ENCODE data around the gene AGPAT1.

Gene AGPAT1

GRCh38 chr6:32154514-32155161 is 21.2 kb downstream of the AGPAT1 start:
- TF ChIP-seq, protein P1, sequence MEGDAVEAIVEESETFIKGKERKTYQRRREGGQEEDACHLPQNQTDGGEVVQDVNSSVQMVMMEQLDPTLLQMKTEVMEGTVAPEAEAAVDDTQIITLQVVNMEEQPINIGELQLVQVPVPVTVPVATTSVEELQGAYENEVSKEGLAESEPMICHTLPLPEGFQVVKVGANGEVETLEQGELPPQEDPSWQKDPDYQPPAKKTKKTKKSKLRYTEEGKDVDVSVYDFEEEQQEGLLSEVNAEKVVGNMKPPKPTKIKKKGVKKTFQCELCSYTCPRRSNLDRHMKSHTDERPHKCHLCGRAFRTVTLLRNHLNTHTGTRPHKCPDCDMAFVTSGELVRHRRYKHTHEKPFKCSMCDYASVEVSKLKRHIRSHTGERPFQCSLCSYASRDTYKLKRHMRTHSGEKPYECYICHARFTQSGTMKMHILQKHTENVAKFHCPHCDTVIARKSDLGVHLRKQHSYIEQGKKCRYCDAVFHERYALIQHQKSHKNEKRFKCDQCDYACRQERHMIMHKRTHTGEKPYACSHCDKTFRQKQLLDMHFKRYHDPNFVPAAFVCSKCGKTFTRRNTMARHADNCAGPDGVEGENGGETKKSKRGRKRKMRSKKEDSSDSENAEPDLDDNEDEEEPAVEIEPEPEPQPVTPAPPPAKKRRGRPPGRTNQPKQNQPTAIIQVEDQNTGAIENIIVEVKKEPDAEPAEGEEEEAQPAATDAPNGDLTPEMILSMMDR (conservative IDR thresholded peaks at IDR 0.05; ENCODE audit: low read depth), result peak; percentile 70
- POLR2A ChIA-PET (ENCODE audit: low non-redundant PET), result interaction anchor here (1.0 kb wide), 1 partner anchor 36 kb away, joined by 3 read pairs; no protein-coding TSS in a partner anchor
- peak overlapping the region; percentile 97 for H3K27ac ChIP-seq
- CTCF ChIA-PET, result interaction anchor here (0.5 to 1.3 kb wide), 9 partner anchors 14 to 1513 kb away, joined by 3 to 22 read pairs (median 3); no protein-coding TSS in a partner anchor
- DNase-seq (ENCODE audit: low spot score), result peak; percentile 67

- CTCF ChIA-PET, result interaction anchor here (0.6 to 1.7 kb wide), 6 partner anchors 20 to 180 kb away, joined by 3 to 22 read pairs (median 4); no protein-coding TSS in a partner anchor
- POLR2A ChIA-PET (ENCODE audit: low non-redundant PET), result interaction anchor here (1.0 kb wide), 1 partner anchor 35 kb away, joined by 3 read pairs; no protein-coding TSS in a partner anchor
- peak; percentile 91 for DNase-seq (ENCODE audit: low spot score)
- peak within 1 kb of the TSS; percentile 97 for H3K27ac ChIP-seq
- TF ChIP-seq, protein P1 (conservative IDR thresholded peaks at IDR 0.05; ENCODE audit: low read depth), result no peak
Observed at GRCh38 chr6:32153564-32154513, 22.0 kb downstream of the AGPAT1 start, which contains the start of gene PPT2. PPT2 (plus strand) TSS chr6:32154141; CDS start chr6:32154595, 454 bp downstream.

DNA sequence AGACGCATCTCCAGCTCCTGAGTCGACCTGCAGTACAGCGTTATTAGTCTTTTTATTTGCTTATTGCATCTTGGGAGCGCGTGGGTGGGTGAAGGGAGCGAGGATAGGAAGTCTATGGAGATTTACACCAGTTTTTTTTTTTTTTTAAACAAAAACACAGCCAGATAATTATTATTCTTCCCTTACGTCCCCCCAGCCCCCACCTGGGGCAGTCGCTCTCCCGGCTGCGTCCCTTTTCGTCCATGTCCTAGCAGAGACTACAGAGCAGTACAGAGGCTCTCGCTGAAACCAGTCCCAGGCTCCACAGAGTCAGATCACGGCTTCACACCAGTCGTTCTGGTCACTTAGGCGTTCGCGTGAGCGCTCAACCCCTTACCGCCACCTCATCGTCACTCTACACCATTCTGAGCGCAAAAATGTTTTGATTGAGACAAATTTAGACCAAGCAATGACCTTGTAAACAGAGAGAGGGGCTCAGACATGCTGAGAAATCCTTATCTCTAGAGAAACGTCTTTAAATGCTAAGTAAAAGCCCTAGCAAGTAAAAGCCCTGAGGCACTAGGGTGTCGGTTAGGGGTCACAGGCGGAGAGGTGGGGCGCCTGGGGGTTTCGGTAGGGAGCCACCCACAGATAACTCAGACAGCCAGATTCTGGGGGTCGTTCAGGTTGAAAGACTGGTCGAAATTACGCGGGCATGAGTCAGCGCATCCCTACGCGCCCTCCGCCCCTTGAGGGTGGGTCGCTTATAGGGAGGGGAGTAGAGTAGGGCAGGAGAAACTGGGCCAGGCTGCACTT is 22.9 kb downstream of the AGPAT1 start:
- DNase-seq (ENCODE audit: low spot score), result peak; percentile 44
- ChIA-PET CTCF (interaction anchor here (0.6 to 1.7 kb wide), 2 partner anchors 34 to 179 kb away, joined by 4 to 5 read pairs; no protein-coding TSS in a partner anchor), POLR2A (ENCODE audit: low non-redundant PET) (no interaction called here)
- TF ChIP-seq, protein P1 (conservative IDR thresholded peaks at IDR 0.05; ENCODE audit: low read depth), result no peak
- peak overlapping the region; percentile 97 for H3K27ac ChIP-seq

GRCh38 chr6:32151863-32152768 is 23.8 kb downstream of the AGPAT1 start, which contains the start of gene PRRT1:
PRRT1 (minus strand) TSS chr6:32151939; CDS start chr6:32151827, 112 bp downstream.
- ChIA-PET CTCF (interaction anchor here (1.7 kb wide), 1 partner anchor 33 kb away, joined by 4 read pairs; no protein-coding TSS in a partner anchor), POLR2A (ENCODE audit: low non-redundant PET) (no interaction called here)
- TF ChIP-seq, protein P1 (conservative IDR thresholded peaks at IDR 0.05; ENCODE audit: low read depth), result no peak
- H3K27ac ChIP-seq, result peak within 1 kb of the TSS; percentile 97
- no peak for DNase-seq (ENCODE audit: low spot score)

DNA sequence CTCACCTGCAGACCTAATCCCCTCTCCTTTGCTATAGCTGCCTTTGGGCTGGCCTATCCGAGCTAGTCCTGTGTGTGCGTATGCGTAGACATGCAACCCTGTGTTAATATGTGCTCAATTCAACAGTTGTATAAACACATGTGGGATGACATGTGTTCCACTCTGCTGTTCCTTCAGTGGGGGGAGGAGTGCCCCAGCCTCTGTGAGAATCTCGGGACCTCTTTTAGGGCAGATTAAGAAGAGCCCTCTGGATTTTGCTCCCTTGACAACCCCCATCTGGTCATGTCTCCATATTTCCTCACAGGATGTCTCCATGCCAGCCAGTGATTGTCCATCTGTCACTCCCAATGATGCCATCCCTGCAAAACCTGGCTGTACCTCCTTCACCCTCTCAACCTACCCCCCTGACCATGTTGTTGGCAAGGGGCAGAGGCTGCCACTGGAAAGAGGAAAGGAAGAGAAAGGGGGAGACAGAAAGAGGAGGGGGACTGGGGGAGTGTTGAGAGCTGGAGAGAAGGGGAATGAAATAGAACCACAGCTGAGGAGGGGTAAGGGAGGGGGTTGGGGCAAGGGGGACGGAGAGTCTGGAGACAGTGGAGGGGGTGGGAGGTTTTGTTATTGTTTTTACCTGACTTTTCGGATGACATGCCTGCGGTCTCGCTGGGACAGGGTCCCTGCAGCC is 24.6 kb downstream of the AGPAT1 start:
- H3K27ac ChIP-seq, result peak overlapping the region; percentile 97
- ChIA-PET CTCF (interaction anchor here (0.5 kb wide), 2 partner anchors 20 to 98 kb away, joined by 3 to 4 read pairs; no protein-coding TSS in a partner anchor), POLR2A (ENCODE audit: low non-redundant PET) (no interaction called here)
- TF ChIP-seq, protein P1 (conservative IDR thresholded peaks at IDR 0.05; ENCODE audit: low read depth), result no peak
- no peak for DNase-seq (ENCODE audit: low spot score)
